ENCODE measurements around the gene TBC1D1. TPM values are rescaled to one million over a fixed set of nuclear protein-coding genes. Genes with fewer than 3 reads are reported as not detected.

Gene TBC1D1
- total RNA-seq, 4 donors from 2014 or later, result 111 to 176 (median 142) TPM

GRCh38 chr4:37896206-37896860, 5.4 kb downstream of the TBC1D1 start:
- H3K9me3 ChIP-seq, result no peaks in the 10 kb centered on the region
- in situ Hi-C loops (cut with MboI; ENCODE audit: low sequenced_read_pairs in 4 of 4) (loop anchor here in 1 of 4 donors (10.0 kb wide), 1 partner anchor 92 kb away; no protein-coding TSS in a partner anchor), intact Hi-C loops (cut with DNase I; ENCODE audit: low total_unique reads) (no loop called here)
- H3K27me3 ChIP-seq, result no peaks in the 10 kb centered on the region
- no peak overlapping the region for H3K27ac ChIP-seq
- DNase-seq (no peak), ATAC-seq (no peak)
- peaks cover 31 to 35% of the 10 kb centered on the region in 2 donors for H3K4me1 ChIP-seq
- H3K4me3 ChIP-seq, result no peak overlapping the region
- TF ChIP-seq POLR2A (IDR thresholded peaks at IDR 0.05) (no peak), CTCF (IDR thresholded peaks at IDR 0.05 in 4 of 5, conservative IDR thresholded peaks at IDR 0.05 in 1 of 5) (no peak)
- no peaks in the 10 kb centered on the region for H3K36me3 ChIP-seq

- Histone ChIP-seq H3K27ac (peak overlapping the region in 1 of 4 donors; percentile 54), H3K4me1 (peaks cover 31% of the 10 kb centered on the region in 2 donors), H3K9me3 (no peaks in the 10 kb centered on the region), H3K36me3 (no peaks in the 10 kb centered on the region), H3K27me3 (no peaks in the 10 kb centered on the region), H3K4me3 (no peak overlapping the region)
- in situ Hi-C loops (cut with MboI; ENCODE audit: low sequenced_read_pairs in 4 of 4), result no loop called here
- intact Hi-C loops (cut with DNase I; ENCODE audit: low total_unique reads), result no loop called here
- no peak for TF ChIP-seq CTCF (IDR thresholded peaks at IDR 0.05 in 4 of 5, conservative IDR thresholded peaks at IDR 0.05 in 1 of 5)
- TF ChIP-seq POLR2A (IDR thresholded peaks at IDR 0.05), result no peak
- no peak for ATAC-seq
- DNase-seq, result no peak
These were observed 11.3 kb downstream of the TBC1D1 start for GRCh38 chr4:37902212-37902611.

GRCh38 chr4:37902738-37903693, 12.1 kb downstream of the TBC1D1 start:
- TF ChIP-seq POLR2A (IDR thresholded peaks at IDR 0.05) (no peak), CTCF (IDR thresholded peaks at IDR 0.05 in 4 of 5, conservative IDR thresholded peaks at IDR 0.05 in 1 of 5) (no peak)
- Histone ChIP-seq H3K36me3 (no peaks in the 10 kb centered on the region), H3K9me3 (no peaks in the 10 kb centered on the region), H3K27me3 (no peaks in the 10 kb centered on the region), H3K27ac (peak overlapping the region in 3 of 4 donors; percentile 5 to 54 (median 41)), H3K4me1 (peaks cover 23 to 25% of the 10 kb centered on the region in 2 donors), H3K4me3 (no peak overlapping the region)
- in situ Hi-C loops (cut with MboI; ENCODE audit: low sequenced_read_pairs in 4 of 4) (no loop called here), intact Hi-C loops (cut with DNase I; ENCODE audit: low total_unique reads) (no loop called here)
- peak in 1 of 2 donors; percentile 43 for DNase-seq
- ATAC-seq, result peak; percentile 76 to 81

- no peaks in the 10 kb centered on the region for H3K27me3 ChIP-seq
- in situ Hi-C loops (cut with MboI; ENCODE audit: low sequenced_read_pairs in 4 of 4) (no loop called here), intact Hi-C loops (cut with DNase I; ENCODE audit: low total_unique reads) (no loop called here)
- H3K27ac ChIP-seq, result peak overlapping the region in 3 of 4 donors; percentile 5 to 54 (median 41)
- no peak overlapping the region for H3K4me3 ChIP-seq
- ATAC-seq, result no peak
- TF ChIP-seq POLR2A (IDR thresholded peaks at IDR 0.05) (no peak), CTCF (IDR thresholded peaks at IDR 0.05 in 4 of 5, conservative IDR thresholded peaks at IDR 0.05 in 1 of 5) (no peak)
- peaks cover 29 to 32% of the 10 kb centered on the region in 2 donors for H3K4me1 ChIP-seq
- H3K9me3 ChIP-seq, result no peaks in the 10 kb centered on the region
- H3K36me3 ChIP-seq, result no peaks in the 10 kb centered on the region
- DNase-seq, result no peak
These were observed 13.0 kb downstream of the TBC1D1 start for GRCh38 chr4:37903901-37904300.
